Caco-2 (cell line): Measurements from ENCODE around the gene PARD3. TPM values are rescaled to one million over a fixed set of nuclear protein-coding genes. Genes with fewer than 3 reads are reported as not detected.

Experiments
- BruUV-seq: library from RNA; stranded (reverse); fragments of 400-500 nt; replicated peaks from 2 replicates; lab custom pipeline; 2021; lab: Mats Ljungman, UMichigan
- CTCF ChIA-PET: fragments of 300-600 bp; sonication (Branson Sonifier 250); formaldehyde crosslinking; loops from one replicate; lab custom pipeline; 2022; ENCODE audit warnings: antibody characterized with exemption; lab: Charles Lee
- POLR2A ChIA-PET: fragments of 300-600 bp; sonication (Branson Sonifier 250); formaldehyde crosslinking; loops from one replicate; lab custom pipeline; 2022; ENCODE audit warnings: antibody characterized with exemption; lab: Charles Lee
- DNase-seq, 2 experiments: peaks; one replicate each; pipeline versions ENCODE4 v3.0.0 to v3.0.0-alpha.2; 2020 to 2022
- H3K27me3 ChIP-seq: replicated peaks from 2 replicates; pipeline ENCODE4 v1.6.0; 2011; ENCODE audit warnings: low read length; ENCODE audit not compliant: control insufficient read depth, insufficient read depth
- H3K36me3 ChIP-seq: 2 replicates; pipeline ENCODE4 v1.5.1; 2011; ENCODE audit warnings: low read length; ENCODE audit not compliant: control insufficient read depth, insufficient read depth
- H3K4me1 ChIP-seq: fragments of 250-450 bp; sonication (Bioruptor Pico); 2 replicates; pipeline ENCODE4 v1.5.1; 2020; ENCODE audit warnings: mild to moderate bottlenecking
- H3K4me3 ChIP-seq: 2 replicates; pipeline ENCODE4 v1.5.1; 2011; ENCODE audit warnings: low read depth, mild to moderate bottlenecking, control low read depth, low read length
- H3K9me3 ChIP-seq: fragments of 250-450 bp; sonication (Bioruptor Pico); 2 replicates; pipeline ENCODE4 v1.5.1; 2020; ENCODE audit warnings: mild to moderate bottlenecking, moderate library complexity
- H3K27ac Mint-ChIP-seq: one replicate; pipeline ENCODE4 v1.8.0; 2022; ENCODE audit warnings: mixed read lengths; ENCODE audit not compliant: unreplicated experiment
- H3K27me3 Mint-ChIP-seq: one replicate; pipeline ENCODE4 v1.8.0; 2022; ENCODE audit warnings: mixed read lengths; ENCODE audit not compliant: insufficient read depth, unreplicated experiment
- H3K36me3 Mint-ChIP-seq: one replicate; pipeline ENCODE4 v1.8.0; 2022; ENCODE audit warnings: mild to moderate bottlenecking, mixed read lengths; ENCODE audit not compliant: insufficient read depth, unreplicated experiment
- H3K4me1 Mint-ChIP-seq: one replicate; pipeline ENCODE4 v1.8.0; 2022; ENCODE audit warnings: low read depth, mixed read lengths; ENCODE audit not compliant: unreplicated experiment
- H3K4me3 Mint-ChIP-seq: one replicate; pipeline ENCODE4 v1.8.0; 2022; ENCODE audit warnings: mild to moderate bottlenecking, moderate library complexity, mixed read lengths; ENCODE audit not compliant: unreplicated experiment
- H3K9me3 Mint-ChIP-seq: one replicate; pipeline ENCODE4 v1.8.0; 2022; ENCODE audit warnings: mixed read lengths; ENCODE audit not compliant: unreplicated experiment
- intact Hi-C: fragments of 100-400 bp; cut with micrococcal nuclease; formaldehyde crosslinking; loops from one replicate; pipeline ENCODE4 v1.10.0; 2022; ENCODE audit not compliant: unreplicated experiment
- total RNA-seq: library from RNA; stranded (reverse); gene quantifications from 2 replicates; pipeline ENCODE4 v1.2.3, GENCODE V29; 2022
- TF ChIP-seq, protein P1 (sequence below), 2 experiments: fragments of 200-600 bp in 1 of 2; IDR thresholded peaks; 1 replicate in 1 of 2; 2 replicates in 1 of 2; pipeline versions ENCODE4 v1.5.1 to v1.8.0; 2011 to 2022; ENCODE audit warnings: antibody characterized with exemption in 1 of 2, control low read depth in 1 of 2, inconsistent platforms in 1 of 2, low read depth in 1 of 2, low read length in 1 of 2, mild to moderate bottlenecking in 1 of 2, moderate library complexity in 1 of 2; ENCODE audit not compliant: insufficient read depth in 1 of 2, severe bottlenecking in 1 of 2, unreplicated experiment in 1 of 2

Gene PARD3
- total RNA-seq, 1 experiment from 2014 or later = 80.7 TPM

DNA sequence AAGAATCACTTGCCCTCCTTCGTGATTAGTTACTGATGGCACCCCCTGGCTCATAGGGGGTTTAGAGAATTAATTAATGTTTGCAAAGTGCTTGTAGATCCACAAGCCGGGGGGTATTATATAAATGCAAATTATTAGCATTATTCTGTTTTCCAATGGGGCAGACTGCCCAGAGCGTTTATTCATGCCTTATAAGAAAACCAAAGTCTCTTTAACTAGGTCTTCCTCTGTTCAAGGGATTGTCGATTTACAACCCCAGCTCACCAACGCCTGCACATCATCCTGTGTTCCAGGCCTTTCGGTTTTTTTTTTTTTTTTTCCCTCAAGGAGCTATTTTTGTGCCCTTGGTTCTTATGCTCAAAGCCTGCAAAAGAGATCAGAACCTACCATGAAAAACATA lies 630.7 kb downstream of the PARD3 start:
- TF ChIP-seq, protein P1, sequence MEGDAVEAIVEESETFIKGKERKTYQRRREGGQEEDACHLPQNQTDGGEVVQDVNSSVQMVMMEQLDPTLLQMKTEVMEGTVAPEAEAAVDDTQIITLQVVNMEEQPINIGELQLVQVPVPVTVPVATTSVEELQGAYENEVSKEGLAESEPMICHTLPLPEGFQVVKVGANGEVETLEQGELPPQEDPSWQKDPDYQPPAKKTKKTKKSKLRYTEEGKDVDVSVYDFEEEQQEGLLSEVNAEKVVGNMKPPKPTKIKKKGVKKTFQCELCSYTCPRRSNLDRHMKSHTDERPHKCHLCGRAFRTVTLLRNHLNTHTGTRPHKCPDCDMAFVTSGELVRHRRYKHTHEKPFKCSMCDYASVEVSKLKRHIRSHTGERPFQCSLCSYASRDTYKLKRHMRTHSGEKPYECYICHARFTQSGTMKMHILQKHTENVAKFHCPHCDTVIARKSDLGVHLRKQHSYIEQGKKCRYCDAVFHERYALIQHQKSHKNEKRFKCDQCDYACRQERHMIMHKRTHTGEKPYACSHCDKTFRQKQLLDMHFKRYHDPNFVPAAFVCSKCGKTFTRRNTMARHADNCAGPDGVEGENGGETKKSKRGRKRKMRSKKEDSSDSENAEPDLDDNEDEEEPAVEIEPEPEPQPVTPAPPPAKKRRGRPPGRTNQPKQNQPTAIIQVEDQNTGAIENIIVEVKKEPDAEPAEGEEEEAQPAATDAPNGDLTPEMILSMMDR (IDR thresholded peaks at IDR 0.05; ENCODE audit: insufficient read depth in 1 of 2, low read depth in 1 of 2, low read length in 1 of 2, severe bottlenecking in 1 of 2, unreplicated experiment in 1 of 2) = no peak
- no peaks in the 10 kb centered on the region for H3K36me3 ChIP-seq
- intact Hi-C loops = loop anchor here (5.0 kb wide), 1 partner anchor 453 kb away; no protein-coding TSS in a partner anchor
- Mint-ChIP-seq H3K27ac (peak overlapping the region; percentile 33), H3K4me1 (peaks cover 34% of the 10 kb centered on the region), H3K36me3 (peaks cover 7% of the 10 kb centered on the region), H3K27me3 (no peaks in the 10 kb centered on the region), H3K9me3 (no peaks in the 10 kb centered on the region), H3K4me3 (no peak overlapping the region)
- BruUV-seq = no TSS peak
- H3K27me3 ChIP-seq = no peaks in the 10 kb centered on the region
- no peak for DNase-seq
- H3K9me3 ChIP-seq = no peaks in the 10 kb centered on the region
- no peak overlapping the region for H3K4me3 ChIP-seq
- POLR2A ChIA-PET = no interaction called here
- CTCF ChIA-PET = no interaction called here
- peaks cover 20% of the 10 kb centered on the region for H3K4me1 ChIP-seq

DNA sequence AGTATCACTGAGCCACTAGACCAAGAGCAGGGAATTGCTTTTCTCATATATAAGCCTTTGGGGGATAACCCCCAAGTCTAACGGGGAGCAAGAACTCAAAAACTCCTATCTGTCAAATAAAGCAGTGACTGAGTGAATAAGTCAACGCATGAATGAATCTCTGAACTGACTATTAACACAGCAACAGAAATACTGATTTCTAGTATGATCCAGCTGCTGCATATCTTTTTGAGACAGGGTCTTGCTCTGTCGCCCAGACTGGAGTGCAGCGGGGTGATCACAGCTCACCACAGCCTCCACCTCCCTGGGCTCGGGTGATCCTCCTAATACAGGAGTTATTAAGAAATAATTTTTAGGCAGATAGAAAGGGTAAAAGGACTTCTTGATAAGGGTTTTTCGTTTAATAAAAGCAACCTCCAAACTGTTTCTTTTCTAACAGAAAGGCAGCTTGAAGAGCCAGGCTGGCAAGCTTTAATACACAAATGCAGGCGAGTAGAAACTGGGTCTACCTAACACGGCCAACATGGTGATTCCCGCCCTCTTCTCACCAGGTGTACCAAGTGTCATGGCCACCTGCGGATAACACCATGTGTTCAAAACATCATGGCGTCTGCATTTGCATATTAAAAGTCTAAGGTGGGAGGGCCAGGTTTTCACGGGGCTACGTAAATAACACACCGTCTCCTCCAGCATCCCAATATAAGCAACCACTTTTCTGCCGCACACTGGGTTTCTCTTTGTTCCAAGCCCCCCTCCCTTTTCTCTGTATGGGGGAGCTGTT lies 631.9 kb downstream of the PARD3 start:
- no peak overlapping the region for H3K4me3 ChIP-seq
- no peak for DNase-seq
- intact Hi-C loops = loop anchor here (5.0 kb wide), 1 partner anchor 454 kb away; no protein-coding TSS in a partner anchor
- H3K4me1 ChIP-seq = peaks cover 20% of the 10 kb centered on the region
- Mint-ChIP-seq H3K4me3 (no peak overlapping the region), H3K27me3 (no peaks in the 10 kb centered on the region), H3K9me3 (no peaks in the 10 kb centered on the region), H3K4me1 (peaks cover 34% of the 10 kb centered on the region), H3K27ac (no peak overlapping the region), H3K36me3 (peaks cover 7% of the 10 kb centered on the region)
- TF ChIP-seq, protein P1 (IDR thresholded peaks at IDR 0.05; ENCODE audit: insufficient read depth in 1 of 2, low read depth in 1 of 2, low read length in 1 of 2, severe bottlenecking in 1 of 2, unreplicated experiment in 1 of 2) = no peak
- no peaks in the 10 kb centered on the region for H3K27me3 ChIP-seq
- ChIA-PET CTCF (no interaction called here), POLR2A (no interaction called here)
- H3K9me3 ChIP-seq = no peaks in the 10 kb centered on the region
- BruUV-seq = no TSS peak
- H3K36me3 ChIP-seq = no peaks in the 10 kb centered on the region

DNA sequence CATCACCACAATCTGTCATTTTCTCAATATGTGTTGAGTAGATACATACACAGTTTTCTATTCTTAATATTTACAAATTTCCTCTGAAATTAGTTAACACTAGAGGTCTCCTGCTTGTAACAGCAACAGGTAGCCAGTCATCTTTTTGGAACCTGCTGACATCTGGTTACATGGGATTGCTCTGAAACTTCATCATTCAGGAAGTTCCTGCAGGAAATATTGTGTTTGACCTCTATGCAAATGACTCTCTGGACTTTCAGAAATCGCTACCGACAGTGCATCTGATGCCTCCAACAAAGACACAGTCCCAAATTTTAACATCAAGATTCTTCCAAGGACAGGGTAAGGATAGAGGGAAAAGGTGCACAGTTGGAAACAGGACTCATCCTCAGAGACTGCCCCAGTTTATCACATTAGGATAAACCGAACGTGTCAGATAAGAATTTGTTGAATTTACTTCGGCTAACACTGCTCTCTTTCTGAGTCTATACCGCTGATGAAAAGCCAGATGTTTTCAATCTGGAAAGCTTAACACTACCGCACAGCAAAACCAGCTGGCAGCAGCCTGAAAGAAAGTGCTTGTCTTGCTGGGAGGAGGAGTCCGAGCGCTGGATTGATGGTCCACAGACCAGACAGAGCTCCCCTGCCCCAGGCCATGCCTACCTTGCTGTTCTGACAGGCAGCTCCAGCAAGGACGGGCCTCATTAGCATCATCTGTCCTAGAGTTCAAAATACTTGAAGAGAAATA lies 633.4 kb downstream of the PARD3 start:
- Histone ChIP-seq H3K4me1 (peaks cover 20% of the 10 kb centered on the region), H3K27me3 (no peaks in the 10 kb centered on the region), H3K9me3 (no peaks in the 10 kb centered on the region), H3K4me3 (no peak overlapping the region), H3K36me3 (no peaks in the 10 kb centered on the region)
- DNase-seq = no peak
- ChIA-PET POLR2A (no interaction called here), CTCF (interaction anchor here (0.7 kb wide), 1 partner anchor 160 kb away, joined by 4 read pairs; no protein-coding TSS in a partner anchor)
- H3K9me3 Mint-ChIP-seq = no peaks in the 10 kb centered on the region
- peaks cover 7% of the 10 kb centered on the region for H3K36me3 Mint-ChIP-seq
- H3K4me3 Mint-ChIP-seq = no peak overlapping the region
- BruUV-seq = no TSS peak
- no peaks in the 10 kb centered on the region for H3K27me3 Mint-ChIP-seq
- intact Hi-C loops = loop anchor here (5.0 kb wide), 1 partner anchor 456 kb away; no protein-coding TSS in a partner anchor
- peaks cover 31% of the 10 kb centered on the region for H3K4me1 Mint-ChIP-seq
- TF ChIP-seq, protein P1 (IDR thresholded peaks at IDR 0.05; ENCODE audit: insufficient read depth in 1 of 2, low read depth in 1 of 2, low read length in 1 of 2, severe bottlenecking in 1 of 2, unreplicated experiment in 1 of 2) = no peak
- H3K27ac Mint-ChIP-seq = no peak overlapping the region
